ENCODE data around the gene PDE8B.

- TF ChIP-seq, protein P1, sequence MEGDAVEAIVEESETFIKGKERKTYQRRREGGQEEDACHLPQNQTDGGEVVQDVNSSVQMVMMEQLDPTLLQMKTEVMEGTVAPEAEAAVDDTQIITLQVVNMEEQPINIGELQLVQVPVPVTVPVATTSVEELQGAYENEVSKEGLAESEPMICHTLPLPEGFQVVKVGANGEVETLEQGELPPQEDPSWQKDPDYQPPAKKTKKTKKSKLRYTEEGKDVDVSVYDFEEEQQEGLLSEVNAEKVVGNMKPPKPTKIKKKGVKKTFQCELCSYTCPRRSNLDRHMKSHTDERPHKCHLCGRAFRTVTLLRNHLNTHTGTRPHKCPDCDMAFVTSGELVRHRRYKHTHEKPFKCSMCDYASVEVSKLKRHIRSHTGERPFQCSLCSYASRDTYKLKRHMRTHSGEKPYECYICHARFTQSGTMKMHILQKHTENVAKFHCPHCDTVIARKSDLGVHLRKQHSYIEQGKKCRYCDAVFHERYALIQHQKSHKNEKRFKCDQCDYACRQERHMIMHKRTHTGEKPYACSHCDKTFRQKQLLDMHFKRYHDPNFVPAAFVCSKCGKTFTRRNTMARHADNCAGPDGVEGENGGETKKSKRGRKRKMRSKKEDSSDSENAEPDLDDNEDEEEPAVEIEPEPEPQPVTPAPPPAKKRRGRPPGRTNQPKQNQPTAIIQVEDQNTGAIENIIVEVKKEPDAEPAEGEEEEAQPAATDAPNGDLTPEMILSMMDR (IDR thresholded peaks at IDR 0.05; ENCODE audit: borderline replicate concordance, extremely low read depth, low read length, poor library complexity, severe bottlenecking), result no peak
- no peak for TF ChIP-seq EZH2 (IDR thresholded peaks at IDR 0.05; ENCODE audit: borderline replicate concordance, low read depth, low read length, severe bottlenecking)
Measured at GRCh38 chr5:77200663-77201062, 9.8 kb upstream of the PDE8B start.
